ENCODE measurements around the gene CCL20.

- TF ChIP-seq CTCF (conservative IDR thresholded peaks at IDR 0.05; ENCODE audit: low read depth, low read length) (no peak), EZH2 (IDR thresholded peaks at IDR 0.05; ENCODE audit: borderline replicate concordance, low read depth, low read length, poor library complexity, severe bottlenecking) (no peak)
Measured at GRCh38 chr2:227861011-227861410, 47.4 kb downstream of the CCL20 start.

Data from A673 (cell line).